HG03066 (cell line): ENCODE measurements around the gene VTI1B.

ENCODE experiments used
- ATAC-seq: cut with Tn5 transposase; IDR thresholded peaks from one replicate; pipeline ENCODE4 v1.9.1; 2021; ENCODE audit warnings: low read depth; ENCODE audit not compliant: unreplicated experiment

The VTI1B gene

DNA sequence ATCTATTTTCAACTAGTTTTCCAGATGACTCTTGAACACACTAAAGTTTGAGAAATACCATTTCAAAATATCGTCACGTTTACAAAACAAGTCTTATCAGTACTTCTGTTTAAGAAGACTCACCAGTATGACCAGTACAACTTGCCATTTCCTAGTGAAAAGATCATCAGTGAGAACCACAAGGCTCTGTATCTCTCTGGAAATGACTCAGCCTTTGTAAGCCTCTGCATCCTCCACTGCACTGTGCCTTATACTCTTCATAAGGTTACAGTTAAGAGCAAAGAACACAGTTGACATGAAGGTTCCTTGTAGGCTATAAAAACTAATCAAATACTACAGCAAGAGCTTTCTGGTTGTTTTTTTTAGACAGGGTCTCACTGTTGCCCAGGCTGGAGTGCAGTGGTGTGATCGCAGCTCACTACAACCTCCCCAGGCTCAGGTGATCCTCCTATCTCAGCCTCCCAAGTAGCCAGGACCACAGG is 5.7 kb upstream of the VTI1B start:
- peak; percentile 99 for ATAC-seq

GRCh38 chr14:67679006-67679405 is 4.6 kb upstream of the VTI1B start:
- ATAC-seq = no peak

DNA sequence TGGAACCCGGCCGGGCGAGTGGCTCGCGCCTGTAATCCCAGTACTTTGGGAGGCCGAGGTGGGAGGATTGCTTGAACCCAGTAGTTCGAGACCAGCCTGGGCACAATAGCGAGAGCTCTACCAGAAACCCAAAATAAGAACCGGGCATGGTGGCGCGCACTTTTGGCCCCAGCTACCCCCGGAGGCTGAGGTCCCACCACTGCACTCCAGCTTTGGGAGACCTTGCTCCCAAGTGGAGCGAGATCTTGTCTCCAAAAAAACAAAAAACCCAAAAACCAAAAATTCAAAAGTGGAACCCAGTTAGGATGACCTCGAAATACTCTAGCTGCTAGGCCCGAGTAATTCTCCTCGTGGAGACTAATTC is 769 bp upstream of the VTI1B start:
- ATAC-seq = no peak

DNA sequence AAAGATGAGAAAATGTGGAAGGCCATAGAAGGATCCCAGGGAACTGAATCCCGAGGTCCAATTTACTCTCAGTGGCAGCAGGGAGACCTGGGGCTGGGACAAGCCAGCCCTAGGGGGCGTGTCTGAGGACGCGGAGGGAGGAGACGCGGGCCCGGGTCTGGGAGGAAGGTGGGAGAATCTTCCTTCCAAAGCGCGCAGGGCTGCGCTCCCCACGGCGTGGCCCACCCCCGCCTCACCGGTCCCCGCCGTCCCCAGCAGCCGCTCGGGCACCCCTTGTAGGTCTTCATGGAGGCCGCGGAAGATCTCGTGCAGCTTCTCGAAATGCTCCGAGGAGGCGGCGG is 323 bp downstream of the VTI1B start:
- peak; percentile 58 for ATAC-seq

- no peak for ATAC-seq
These were observed 981 bp downstream of the VTI1B start for GRCh38 chr14:67673451-67673850.

- no peak for ATAC-seq
These were observed 5.9 kb downstream of the VTI1B start for GRCh38 chr14:67668559-67668958.

GRCh38 chr14:67666750-67667449 is 7.5 kb downstream of the VTI1B start:
- ATAC-seq = no peak

- no peak for ATAC-seq
These were observed 8.6 kb downstream of the VTI1B start for GRCh38 chr14:67665868-67666267.

- no peak for ATAC-seq
These were observed 10.8 kb downstream of the VTI1B start for GRCh38 chr14:67663633-67664032.

DNA sequence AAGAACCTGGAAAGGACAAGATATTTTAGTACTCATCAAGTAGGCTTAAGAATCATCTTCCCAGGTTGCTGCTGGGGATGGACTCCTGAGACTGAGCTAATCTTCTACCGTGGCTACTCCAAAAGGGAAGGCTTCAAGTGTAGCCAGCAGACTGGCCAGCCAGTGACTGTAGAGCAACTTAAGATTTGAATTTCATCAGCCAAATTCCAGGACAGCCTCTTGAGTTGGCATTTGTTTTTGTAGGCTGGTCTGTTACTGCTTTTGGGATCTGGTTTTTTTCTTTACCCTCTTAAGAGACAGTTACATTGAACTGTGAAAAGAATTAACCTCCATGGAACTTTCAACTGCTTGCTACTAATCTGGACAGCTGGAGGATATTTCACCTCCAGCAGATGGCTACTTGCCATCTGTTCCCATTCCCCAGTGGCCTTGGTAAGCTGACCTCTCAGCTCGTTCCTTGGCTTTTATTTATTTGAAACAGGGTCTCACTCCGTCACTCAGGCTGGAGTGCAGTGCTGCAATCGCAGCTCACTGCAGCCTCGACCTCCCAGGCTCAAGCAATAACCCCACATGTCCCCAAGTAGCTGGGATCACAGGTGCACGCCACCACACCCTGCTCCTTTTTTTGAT is 20.7 kb downstream of the VTI1B start:
- ATAC-seq = no peak

GRCh38 chr14:67652189-67652588 is 22.2 kb downstream of the VTI1B start:
- ATAC-seq = no peak

DNA sequence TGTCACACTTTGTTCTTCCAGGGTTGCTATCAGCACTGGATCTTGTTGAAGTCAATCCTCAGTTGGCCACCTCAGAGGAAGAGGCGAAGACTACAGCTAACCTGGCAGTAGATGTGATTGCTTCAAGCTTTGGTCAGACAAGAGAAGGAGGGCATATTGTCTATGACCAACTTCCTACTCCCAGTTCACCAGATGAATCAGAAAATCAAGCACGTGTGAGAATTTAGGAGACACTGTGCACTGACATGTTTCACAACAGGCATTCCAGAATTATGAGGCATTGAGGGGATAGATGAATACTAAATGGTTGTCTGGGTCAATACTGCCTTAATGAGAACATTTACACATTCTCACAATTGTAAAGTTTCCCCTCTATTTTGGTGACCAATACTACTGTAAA is 23.7 kb downstream of the VTI1B start:
- no peak for ATAC-seq

- ATAC-seq = no peak
These were observed 24.3 kb downstream of the VTI1B start for GRCh38 chr14:67650151-67650550.

GRCh38 chr14:67646131-67646530 is 28.3 kb downstream of the VTI1B start:
- no peak for ATAC-seq

GRCh38 chr14:67645414-67645813 is 29.0 kb downstream of the VTI1B start:
- ATAC-seq = no peak

- no peak for ATAC-seq
These were observed 30.0 kb downstream of the VTI1B start for GRCh38 chr14:67644428-67644827.

DNA sequence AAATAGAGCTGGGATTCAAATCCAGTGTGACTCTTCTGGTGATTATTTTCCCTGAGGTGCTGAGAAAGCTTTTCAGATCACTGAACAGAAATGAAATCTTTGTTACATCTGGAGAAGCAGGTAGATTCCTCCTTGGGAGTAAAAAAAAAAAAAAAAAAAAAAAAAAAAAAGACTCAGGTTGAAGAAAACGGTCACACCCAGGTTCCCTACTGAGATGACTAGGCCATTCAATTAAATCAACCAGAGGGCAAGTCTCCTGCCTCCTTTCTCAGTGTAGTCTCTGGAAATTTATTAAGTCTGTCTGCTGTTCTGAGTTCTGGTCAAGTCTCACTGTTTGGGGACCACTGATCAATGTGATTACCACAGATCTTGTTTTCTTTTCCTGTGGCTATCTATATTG is 30.7 kb downstream of the VTI1B start:
- ATAC-seq = no peak

- no peak for ATAC-seq
These were observed 32.3 kb downstream of the VTI1B start for GRCh38 chr14:67641902-67642749.

- ATAC-seq = no peak
These were observed 33.0 kb downstream of the VTI1B start for GRCh38 chr14:67641480-67641879.

DNA sequence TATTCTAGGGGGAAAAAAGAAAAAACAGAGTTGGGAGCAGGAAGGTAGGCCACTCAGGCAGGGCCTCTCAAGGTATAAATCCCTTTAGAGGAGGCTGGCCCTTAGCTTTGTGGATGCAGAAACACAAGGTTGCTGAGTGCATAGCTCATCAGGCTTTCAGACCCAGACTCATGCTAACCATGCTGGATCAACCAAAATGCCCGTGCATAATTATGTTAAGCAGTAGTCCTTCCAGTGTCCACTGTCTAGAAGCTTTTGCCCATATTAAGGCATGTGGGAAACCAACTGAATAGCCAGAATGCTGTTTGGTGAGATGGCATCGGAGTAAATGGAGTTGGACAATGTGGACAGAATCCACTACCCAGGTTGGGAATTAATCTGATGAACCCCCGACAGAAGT is 35.8 kb downstream of the VTI1B start:
- no peak for ATAC-seq

DNA sequence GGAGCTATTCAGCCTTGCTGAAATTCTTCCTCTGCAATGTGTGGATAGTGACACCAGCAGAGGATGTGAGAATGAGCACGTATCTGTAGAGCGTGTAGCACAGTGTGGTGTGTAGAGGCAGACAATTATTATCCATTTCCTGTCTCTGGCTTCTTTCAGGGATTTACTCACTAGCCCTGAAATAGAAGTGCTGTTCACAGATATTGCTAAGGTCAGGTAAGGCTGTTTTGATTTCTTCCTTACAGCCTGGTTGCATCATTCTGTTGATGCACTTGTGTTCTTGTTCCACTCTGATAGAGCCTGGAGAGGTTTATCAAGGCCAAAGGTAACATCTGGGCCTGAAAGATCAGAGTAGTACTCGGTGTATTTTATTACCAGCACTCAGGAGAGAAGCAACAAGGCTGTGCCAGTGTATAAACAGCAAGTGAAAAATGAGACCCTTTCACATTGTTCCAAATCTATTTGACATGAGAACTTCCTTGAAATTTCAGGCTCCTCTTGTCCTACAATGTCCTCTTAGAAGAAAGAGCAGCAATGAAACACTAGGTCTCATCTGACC is 38.0 kb downstream of the VTI1B start:
- no peak for ATAC-seq
